Myocyte (in vitro differentiated cells): ENCODE data around the gene GDPD4. TPM values are rescaled to one million over a fixed set of nuclear protein-coding genes. Genes with fewer than 3 reads are reported as not detected.
A peak's percentile ranks its signal among the peaks of the same experiment; 100 is the strongest.

ENCODE experiments used
- DNase-seq: peaks from one replicate; pipeline ENCODE4 v3.0.0-alpha.2; 2012; ENCODE audit warnings: low read depth
- total RNA-seq: library from RNA; depleted of rRNA; stranded (reverse); fragments of >200 nt; gene quantifications from 2 replicates; pipeline ENCODE4 v1.2.3, GENCODE V29; 2014

The GDPD4 gene
- total RNA-seq, 1 donor from 2014 or later, result not detected

DNA sequence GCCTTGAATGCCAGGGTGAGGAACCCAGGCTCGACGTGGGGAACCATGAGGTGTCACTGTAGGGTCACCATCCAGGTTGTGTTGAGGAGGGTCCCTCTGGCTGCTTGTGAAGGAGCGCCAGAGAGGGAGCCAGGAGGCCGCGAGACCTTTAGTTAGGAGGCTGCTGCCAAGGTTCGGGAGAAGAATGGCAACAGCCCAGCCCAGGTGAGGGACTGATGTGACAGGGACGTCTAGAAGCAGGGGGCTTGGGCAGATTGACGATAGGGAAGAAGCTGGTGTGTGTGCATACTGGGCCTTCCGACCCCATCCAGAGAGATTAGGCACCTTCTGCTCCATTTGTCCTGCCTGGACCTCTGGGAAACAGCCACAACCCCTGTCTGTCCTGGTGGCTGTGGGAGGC is 124.5 kb downstream of the GDPD4 start:
- DNase-seq, result no peak

DNA sequence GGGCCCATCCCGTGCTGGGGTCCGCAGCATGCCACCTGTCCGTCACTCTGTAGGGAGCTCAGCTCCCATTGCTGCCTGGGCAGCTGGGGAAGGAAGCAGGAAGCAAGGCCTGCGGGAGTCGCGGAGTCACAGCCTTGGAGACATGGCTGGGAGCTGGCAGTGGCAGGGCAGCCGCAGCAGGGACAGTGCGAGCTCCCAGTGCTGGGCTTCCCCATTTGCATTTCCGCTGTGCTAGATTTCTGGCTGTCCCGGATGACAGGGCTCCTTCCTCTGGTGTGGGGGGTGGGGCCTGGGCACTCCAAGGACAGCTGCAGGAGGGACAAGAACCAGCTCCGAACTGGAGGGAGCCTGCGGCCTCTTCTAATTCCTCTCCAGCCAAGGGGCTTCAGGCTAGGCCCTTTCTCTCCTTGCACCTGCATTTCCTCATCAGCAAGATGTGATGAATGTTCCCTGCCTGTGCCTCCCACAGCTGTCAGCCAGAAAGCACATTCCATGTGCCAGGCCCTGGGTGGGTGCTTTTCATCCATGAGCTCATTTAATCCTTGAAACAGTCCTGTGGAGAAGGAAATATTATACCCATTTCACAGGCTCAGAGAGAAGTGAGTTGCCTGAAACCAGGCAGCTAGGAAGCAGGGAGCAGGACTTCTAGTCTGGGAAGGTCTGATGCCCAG is 125.5 kb downstream of the GDPD4 start:
- peak; percentile 59 for DNase-seq

GRCh38 chr11:77175021-77175842 is 126.3 kb downstream of the GDPD4 start:
- DNase-seq, result no peak

- DNase-seq, result peak; percentile 80
Observed at GRCh38 chr11:77174559-77174958, 126.9 kb downstream of the GDPD4 start.

DNA sequence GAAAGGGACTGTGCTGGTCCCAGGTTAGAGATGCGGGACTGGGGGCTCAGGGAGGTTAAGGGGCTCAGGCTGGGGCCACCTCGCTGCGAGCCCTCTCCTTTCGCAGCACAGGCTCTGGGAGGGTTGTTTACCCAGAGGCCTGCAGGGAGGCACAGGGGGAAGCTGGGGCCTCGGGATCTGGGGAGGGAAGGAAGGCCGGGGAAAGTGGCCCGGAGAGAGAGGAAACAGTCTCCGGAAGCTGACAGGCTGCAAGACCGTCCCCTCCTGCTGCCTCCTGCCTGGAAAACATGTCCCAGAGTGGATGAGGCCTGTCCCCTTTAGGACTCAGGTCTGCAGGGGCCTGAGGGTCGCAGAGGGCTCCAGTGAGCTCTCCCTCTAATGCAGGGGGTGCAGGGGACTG is 128.0 kb downstream of the GDPD4 start:
- DNase-seq, result no peak

DNA sequence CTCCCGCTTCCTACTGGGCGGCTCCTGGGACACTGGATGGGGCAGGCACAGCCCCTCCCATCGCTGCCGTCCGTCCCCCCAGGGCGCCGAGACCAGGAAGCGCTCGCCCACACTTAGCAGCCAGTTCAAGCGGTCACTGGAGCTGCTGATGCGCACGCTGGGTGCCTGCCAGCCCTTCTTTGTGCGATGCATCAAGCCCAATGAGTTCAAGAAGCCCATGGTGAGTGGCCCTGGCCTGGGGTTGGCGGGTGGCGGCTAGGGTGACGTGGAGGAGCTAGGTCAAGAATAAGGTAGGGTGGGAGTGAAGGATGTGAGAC is 128.9 kb downstream of the GDPD4 start:
- DNase-seq, result no peak

DNA sequence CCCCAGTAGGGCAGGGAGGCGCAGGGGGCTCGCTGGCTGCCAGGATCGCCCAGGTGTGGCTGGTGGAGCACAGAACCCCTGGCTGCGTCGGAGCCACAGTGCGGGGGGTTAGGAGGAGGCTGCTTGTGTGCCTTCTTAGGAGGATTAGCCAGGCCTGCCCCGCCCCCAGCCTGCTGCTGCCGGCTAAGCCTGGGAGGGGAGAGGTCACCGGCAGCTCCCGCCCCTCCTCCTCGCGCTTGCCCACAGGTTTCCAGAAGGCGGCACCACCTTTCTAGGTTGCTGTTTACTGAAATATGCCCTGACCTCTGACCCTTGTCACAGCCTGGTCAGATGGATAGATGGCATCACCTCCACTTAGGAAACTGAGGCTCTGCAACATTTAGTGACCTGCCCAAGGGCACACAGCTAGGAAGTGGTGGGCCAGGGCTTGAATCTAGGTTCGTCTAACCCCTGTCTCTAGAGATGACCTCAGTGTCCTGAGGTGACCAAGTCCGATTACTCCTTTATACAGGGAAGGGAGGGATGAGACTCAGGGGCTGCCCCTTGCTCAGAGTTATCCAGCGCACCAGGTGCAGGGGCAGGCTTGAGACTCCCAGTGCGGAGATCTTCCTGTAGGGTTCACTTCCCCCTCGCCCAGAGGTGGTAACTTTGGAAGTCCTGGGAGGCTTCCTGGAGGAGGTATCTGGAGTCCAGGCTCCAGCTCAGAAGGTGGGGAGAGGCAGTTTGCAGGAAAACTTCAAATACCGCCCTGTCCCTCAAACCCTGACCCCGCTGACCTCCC is 129.4 kb downstream of the GDPD4 start:
- DNase-seq, result no peak

DNA sequence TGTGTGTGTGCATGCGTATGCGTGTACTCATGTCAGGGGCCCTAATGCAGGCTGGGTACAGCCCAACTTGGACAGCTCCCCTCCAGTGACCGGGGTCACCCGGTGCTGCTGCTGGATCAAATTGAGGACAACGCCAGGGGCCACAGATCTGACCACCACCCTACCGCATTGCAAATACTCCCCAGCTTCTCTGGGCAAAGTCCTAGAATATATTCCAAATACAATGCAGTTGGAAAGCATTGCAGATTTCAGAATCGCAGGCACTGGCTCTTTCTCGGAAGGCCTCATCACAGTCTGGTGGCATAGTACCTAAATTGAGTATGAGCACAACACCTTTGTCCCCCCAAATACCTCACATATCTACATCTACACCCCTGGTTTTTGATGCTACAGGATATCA is 130.2 kb downstream of the GDPD4 start:
- no peak for DNase-seq

- no peak for DNase-seq
Observed at GRCh38 chr11:77170107-77170506, 131.4 kb downstream of the GDPD4 start.

GRCh38 chr11:77167791-77168190 is 133.7 kb downstream of the GDPD4 start:
- DNase-seq, result no peak

- DNase-seq, result no peak
Observed at GRCh38 chr11:77167111-77167626, 134.3 kb downstream of the GDPD4 start.

Other genes with a start within 250 kb of the GDPD4 start
- gene CAPN5, start 234.7 kb downstream of the GDPD4 start, total RNA-seq, result 4.7 and 5.0 TPM in 2 replicates
- not detected in 2 replicates for gene OMP, start 198.8 kb downstream of the GDPD4 start, total RNA-seq
- 0.57 and 0.96 TPM in 2 replicates for gene MYO7A, start 173.4 kb downstream of the GDPD4 start, total RNA-seq
- 38.5 and 54.3 TPM in 2 replicates for gene PAK1, start 172.4 kb upstream of the GDPD4 start, total RNA-seq